ENCODE results near the gene PTPN6. TPM values are rescaled to one million over a fixed set of nuclear protein-coding genes. Genes with fewer than 3 reads are reported as not detected.

The PTPN6 gene
- total and polyA plus RNA-seq, 2 of the 4 experiments (the other 2 are of a cell fraction), result under 0.01 to 0.14 TPM

GRCh38 chr12:6921539-6921938 is 29.6 kb upstream of the PTPN6 start:
- H2BK15ac ChIP-seq (ENCODE audit: low read depth, low read length), result no peak overlapping the region
- dilution Hi-C loops (cut with HindIII; ENCODE audit: low sequenced_read_pairs, unreplicated experiment), result no loop called here

More at GRCh38 chr12:6921539-6921938, 29.6 kb upstream of the PTPN6 start:
- Histone ChIP-seq H3K4me3 (ENCODE audit: insufficient read depth, low read depth, low read length) (no peak overlapping the region), H4K91ac (ENCODE audit: insufficient read depth, low read depth, low read length) (no peak overlapping the region), H3K79me1 (ENCODE audit: low read depth in 1 of 2, low read length in 2 of 2) (peaks cover 22 to 34% of the 10 kb centered on the region in 2 experiments), H3K23ac (ENCODE audit: low read depth, low read length) (no peak overlapping the region), H3K27me3 (ENCODE audit: control insufficient read depth, insufficient read depth, low read length) (no peaks in the 10 kb centered on the region), H2AK9ac (replicated peaks; ENCODE audit: low read depth, low read length, poor library complexity) (peak overlapping the region; percentile 66), H2BK5ac (ENCODE audit: low read depth, low read length, poor library complexity, severe bottlenecking) (no peak overlapping the region), H2BK20ac (ENCODE audit: low read depth, low read length) (no peak overlapping the region), H3K4me1 (ENCODE audit: control insufficient read depth, insufficient read depth, low read length) (peaks cover 25% of the 10 kb centered on the region), H3K18ac (ENCODE audit: low read depth, low read length) (no peak overlapping the region), H3K9me3 (ENCODE audit: control insufficient read depth, insufficient read depth, low read length) (no peaks in the 10 kb centered on the region), H2AK5ac (ENCODE audit: low read depth, low read length) (no peak overlapping the region), H4K20me1 (ENCODE audit: insufficient read depth, low read length) (no peaks in the 10 kb centered on the region; the same call in 1 of the 2 replicates), H3K56ac (ENCODE audit: extremely low read depth, insufficient read depth, low read length) (no peak overlapping the region), H3K9ac (ENCODE audit: low read depth, low read length) (no peak overlapping the region), H3K4ac (ENCODE audit: low read depth, low read length) (no peak overlapping the region), H3K27ac (ENCODE audit: insufficient read depth, low read length) (no peak overlapping the region), H2AFZ (replicated peaks; ENCODE audit: low read length, poor library complexity) (no peak overlapping the region), H2BK120ac (ENCODE audit: low read depth, low read length) (no peak overlapping the region), H3K36me3 (ENCODE audit: control insufficient read depth, insufficient read depth, low read length) (peaks cover 48% of the 10 kb centered on the region), H3K4me2 (ENCODE audit: low read depth, low read length) (no peak overlapping the region), H3K9me1 (ENCODE audit: insufficient read depth, low read length) (peaks cover 9% of the 10 kb centered on the region; the same call in 1 of the 2 replicates), H3K14ac (replicated peaks; ENCODE audit: low read depth, low read length) (no peak overlapping the region), H4K8ac (ENCODE audit: low read depth in 2 of 2, low read length in 2 of 2) (no peak overlapping the region), H4K5ac (ENCODE audit: low read depth, low read length) (no peak overlapping the region)
- ATAC-seq (ENCODE audit: low read depth), result no peak
- TF ChIP-seq SMC3 (IDR thresholded peaks at IDR 0.05; ENCODE audit: low read depth, low read length) (no peak), FOS (IDR thresholded peaks at IDR 0.05; ENCODE audit: low read depth, low read length) (no peak)
- intact Hi-C loops (cut with micrococcal nuclease) (no loop called here), in situ Hi-C loops (cut with MboI; ENCODE audit: low sequenced_read_pairs) (no loop called here)
- POLR2A ChIA-PET (ENCODE audit: unreplicated experiment), result no interaction called here
- DNase-seq, result no peak
- 63% methylated on average over 2 of the region's 7 CpGs; no CpG with 5 or more reads in 1 of the 2 experiments for WGBS, 2 experiments (ENCODE audit: extremely low coverage in 2 of 2, insufficient read length in 1 of 2)
- CTCF ChIA-PET, result interaction anchor here (1.1 kb wide), 1 partner anchor 9 kb away, joined by 3 read pairs; no protein-coding TSS in a partner anchor
- no TSS peak for BruUV-seq (replicated peaks)
